Omental fat pad (tissue), 4 donors: ENCODE data around the gene CREM. TPM values are rescaled to one million over a fixed set of nuclear protein-coding genes. Genes with fewer than 3 reads are reported as not detected.

Experiments
- ATAC-seq: fragments of 150-250 bp; one replicate; pipeline ENCODE4 v1.9.1; 2016; ENCODE audit warnings: mild to moderate bottlenecking, moderate library complexity; ENCODE audit not compliant: low FRiP score
- DNase-seq: peaks from one replicate; pipeline ENCODE4 v3.0.0-alpha.2; 2019; ENCODE audit warnings: low spot score
- CTCF ChIP-seq, 3 donors: fragments of 450-650 bp; IDR thresholded peaks; one replicate each; pipeline ENCODE4 v1.5.1; 2016 to 2017; ENCODE audit warnings: antibody characterized with exemption in 3 of 3, mild to moderate bottlenecking in 3 of 3, moderate library complexity in 2 of 3
- total RNA-seq, 4 donors: library from RNA; depleted of rRNA; stranded (reverse); fragments of >200 nt; gene quantifications; one replicate each; pipeline ENCODE4 v1.1.0, GENCODE V29; 2016

The CREM gene
- total RNA-seq, 4 donors from 2014 or later = 43.3 to 159 (median 74.2) TPM

GRCh38 chr10:35160743-35161142, 34.1 kb downstream of the CREM start:
- no peak for DNase-seq
- TF ChIP-seq CTCF (IDR thresholded peaks at IDR 0.05) = no peak
- no peak for ATAC-seq

- DNase-seq (no peak), ATAC-seq (no peak)
- TF ChIP-seq CTCF (IDR thresholded peaks at IDR 0.05) = no peak
Observed at GRCh38 chr10:35161906-35162305, 35.3 kb downstream of the CREM start.

GRCh38 chr10:35165136-35165535, 38.5 kb downstream of the CREM start:
- DNase-seq = no peak
- no peak for TF ChIP-seq CTCF (IDR thresholded peaks at IDR 0.05)
- ATAC-seq = no peak

- ATAC-seq (no peak), DNase-seq (no peak)
- no peak for TF ChIP-seq CTCF (IDR thresholded peaks at IDR 0.05)
Observed at GRCh38 chr10:35165811-35166210, 39.2 kb downstream of the CREM start.

GRCh38 chr10:35166607-35167006, 40.0 kb downstream of the CREM start:
- DNase-seq (no peak), ATAC-seq (no peak)
- no peak for TF ChIP-seq CTCF (IDR thresholded peaks at IDR 0.05)

- DNase-seq = no peak
- ATAC-seq = no peak
- no peak for TF ChIP-seq CTCF (IDR thresholded peaks at IDR 0.05)
Observed at GRCh38 chr10:35167342-35167741, 40.7 kb downstream of the CREM start.

- DNase-seq = no peak
- ATAC-seq = no peak
- no peak for TF ChIP-seq CTCF (IDR thresholded peaks at IDR 0.05)
Observed at GRCh38 chr10:35172146-35172545, 45.5 kb downstream of the CREM start.
